GM12864 (cell line): Measurements from ENCODE around the gene EPHA3.

Experiments
- DNase-seq: peaks from one replicate; pipeline ENCODE4 v3.0.0-alpha.2; 2011; ENCODE audit warnings: low read depth
- H3K4me3 ChIP-seq: 2 replicates; pipeline ENCODE4 v1.5.1; 2011; ENCODE audit warnings: mild to moderate bottlenecking, low read depth, low read length, control low read depth
- TF ChIP-seq, protein P1 (sequence below): IDR thresholded peaks from 2 replicates; pipeline ENCODE4 v1.5.1; 2011; ENCODE audit warnings: low read depth, mild to moderate bottlenecking, moderate library complexity, low read length, control low read depth, inconsistent platforms; ENCODE audit errors: missing control alignments

Gene EPHA3

DNA sequence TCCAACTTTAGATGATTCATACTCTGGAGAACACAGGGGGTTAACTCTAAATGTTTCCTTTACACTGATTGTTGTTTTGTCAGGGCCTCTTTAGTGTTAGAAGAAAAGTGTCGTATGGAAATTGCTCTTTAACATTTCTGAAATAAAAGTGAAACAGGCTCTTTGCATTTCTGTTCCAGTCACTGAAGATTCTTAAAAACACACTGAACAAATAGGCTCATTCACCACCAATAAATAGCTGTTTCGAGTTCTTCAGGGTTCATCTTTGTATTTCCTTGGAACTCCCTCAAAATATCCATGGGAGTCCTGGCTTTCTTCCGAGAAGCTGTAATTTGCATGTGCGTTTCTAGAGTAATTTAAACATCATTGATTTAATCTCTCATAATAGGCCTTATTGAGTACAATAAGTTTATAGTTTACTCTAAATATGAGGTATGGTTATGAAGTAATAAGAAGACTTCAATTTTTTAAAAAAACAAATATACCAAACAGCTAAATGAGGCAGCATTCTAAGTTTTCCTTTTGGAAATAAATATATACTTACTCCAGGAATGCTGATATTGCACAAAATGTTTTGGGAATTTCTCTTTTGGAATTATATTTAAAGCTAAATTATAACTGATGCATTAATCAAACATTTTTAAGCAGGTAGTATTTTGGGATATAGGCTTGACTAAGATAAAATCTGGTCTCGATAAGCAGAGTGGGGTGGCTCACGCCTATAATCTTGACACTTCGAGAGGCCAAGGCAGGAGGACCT is 327.4 kb downstream of the EPHA3 start:
- no peak for DNase-seq
- TF ChIP-seq, protein P1, sequence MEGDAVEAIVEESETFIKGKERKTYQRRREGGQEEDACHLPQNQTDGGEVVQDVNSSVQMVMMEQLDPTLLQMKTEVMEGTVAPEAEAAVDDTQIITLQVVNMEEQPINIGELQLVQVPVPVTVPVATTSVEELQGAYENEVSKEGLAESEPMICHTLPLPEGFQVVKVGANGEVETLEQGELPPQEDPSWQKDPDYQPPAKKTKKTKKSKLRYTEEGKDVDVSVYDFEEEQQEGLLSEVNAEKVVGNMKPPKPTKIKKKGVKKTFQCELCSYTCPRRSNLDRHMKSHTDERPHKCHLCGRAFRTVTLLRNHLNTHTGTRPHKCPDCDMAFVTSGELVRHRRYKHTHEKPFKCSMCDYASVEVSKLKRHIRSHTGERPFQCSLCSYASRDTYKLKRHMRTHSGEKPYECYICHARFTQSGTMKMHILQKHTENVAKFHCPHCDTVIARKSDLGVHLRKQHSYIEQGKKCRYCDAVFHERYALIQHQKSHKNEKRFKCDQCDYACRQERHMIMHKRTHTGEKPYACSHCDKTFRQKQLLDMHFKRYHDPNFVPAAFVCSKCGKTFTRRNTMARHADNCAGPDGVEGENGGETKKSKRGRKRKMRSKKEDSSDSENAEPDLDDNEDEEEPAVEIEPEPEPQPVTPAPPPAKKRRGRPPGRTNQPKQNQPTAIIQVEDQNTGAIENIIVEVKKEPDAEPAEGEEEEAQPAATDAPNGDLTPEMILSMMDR: no peak
- no peak overlapping the region for H3K4me3 ChIP-seq

DNA sequence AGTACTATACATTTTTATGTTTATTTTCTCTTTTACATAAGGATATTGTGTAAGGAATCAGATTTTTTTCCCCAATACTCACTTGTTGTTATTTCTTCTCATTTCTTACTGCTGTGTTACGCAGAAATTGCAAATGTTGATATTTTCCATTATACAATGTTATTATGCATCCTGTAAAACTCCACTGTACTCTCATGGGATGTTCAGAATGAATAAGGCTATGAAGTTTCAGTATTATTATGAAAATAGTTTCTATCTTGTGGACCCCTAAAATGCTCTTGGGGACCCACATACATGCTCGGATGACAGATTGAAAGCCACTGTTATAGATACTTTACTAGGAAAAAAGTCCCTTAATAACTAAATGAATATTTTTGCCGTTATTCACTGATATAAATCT is 329.4 kb downstream of the EPHA3 start:
- no peak for DNase-seq
- no peak overlapping the region for H3K4me3 ChIP-seq
- TF ChIP-seq, protein P1: no peak

DNA sequence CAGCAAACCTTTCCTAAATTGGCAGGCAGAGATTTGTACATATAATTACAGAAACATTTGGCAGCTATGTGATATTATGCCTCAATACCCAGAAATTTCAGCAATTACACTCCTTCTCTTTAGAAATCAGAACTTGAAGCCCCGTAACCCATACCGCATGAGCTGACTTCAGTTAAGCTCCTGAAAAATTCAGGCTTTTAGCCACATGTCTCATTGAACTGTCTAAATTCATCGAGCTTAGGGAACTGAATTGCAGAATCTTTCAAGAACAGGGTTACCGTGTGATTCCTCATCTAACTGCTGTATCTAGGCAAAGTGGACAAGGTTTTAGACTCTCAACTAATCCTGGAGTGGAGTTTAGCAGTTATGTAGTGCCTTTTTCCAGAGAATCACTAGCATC is 333.0 kb downstream of the EPHA3 start:
- no peak for DNase-seq
- no peak overlapping the region for H3K4me3 ChIP-seq
- TF ChIP-seq, protein P1: no peak

DNA sequence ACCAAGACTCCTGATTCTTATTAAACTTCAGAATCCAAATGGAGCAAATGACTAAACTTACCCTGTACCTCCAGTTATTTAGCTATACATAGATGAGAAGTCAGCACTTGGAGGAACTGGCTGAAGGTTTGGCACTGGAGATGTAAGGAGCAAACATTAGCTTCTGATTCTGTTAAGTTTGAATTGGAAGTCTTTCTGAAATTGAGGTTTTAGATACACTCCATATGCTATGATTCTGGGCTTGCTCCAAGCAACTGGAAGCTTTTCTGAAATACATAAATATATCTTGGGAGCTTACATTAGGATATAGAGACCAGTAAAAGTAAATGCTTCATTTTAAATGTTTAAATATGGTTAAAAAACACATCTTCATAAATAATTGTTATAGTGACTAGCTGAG is 333.7 kb downstream of the EPHA3 start:
- no peak for DNase-seq
- TF ChIP-seq, protein P1: no peak

DNA sequence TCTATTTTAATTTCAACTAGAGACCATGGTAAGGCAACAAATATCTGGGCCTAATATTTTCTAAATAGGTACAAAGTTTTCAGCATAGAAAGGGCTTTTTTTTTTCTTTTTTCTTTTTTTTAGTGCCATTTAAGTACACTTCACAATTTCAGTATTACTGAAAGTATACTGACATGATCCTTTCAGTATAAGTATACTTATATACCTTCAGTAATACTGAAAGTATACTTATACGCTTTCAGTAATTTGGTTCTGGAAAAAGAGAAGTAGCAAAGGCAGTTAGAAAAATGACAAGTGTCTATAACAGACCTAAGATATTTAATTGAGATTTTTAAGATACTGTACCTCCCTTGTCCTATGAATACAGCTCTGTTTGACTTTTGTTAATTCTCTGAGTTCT is 339.2 kb downstream of the EPHA3 start:
- TF ChIP-seq, protein P1: no peak
- H3K4me3 ChIP-seq: no peak overlapping the region
- DNase-seq: no peak

More for the DNA sequence above, 333.7 kb downstream of the EPHA3 start:
- no peak overlapping the region for H3K4me3 ChIP-seq

DNA sequence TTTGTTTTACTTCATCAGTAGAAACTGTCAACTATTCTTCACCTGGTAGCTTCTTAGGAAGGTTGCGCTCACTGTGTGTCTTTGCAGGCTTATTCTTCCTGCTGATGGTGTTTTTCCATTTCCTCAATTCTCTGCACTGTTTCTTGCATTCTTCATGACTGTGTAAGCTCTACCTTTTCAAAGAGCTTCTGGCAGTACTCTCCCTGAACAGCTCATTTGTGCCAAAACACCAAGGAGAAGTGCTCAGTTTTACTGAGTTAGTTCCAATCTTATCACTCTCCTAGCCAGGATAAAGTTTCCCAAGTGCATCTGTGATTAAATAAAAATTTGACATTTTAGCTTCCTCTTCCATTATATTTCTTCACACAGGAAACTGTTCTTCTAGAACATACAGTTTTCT is 339.8 kb downstream of the EPHA3 start:
- no peak overlapping the region for H3K4me3 ChIP-seq
- TF ChIP-seq, protein P1: no peak

DNA sequence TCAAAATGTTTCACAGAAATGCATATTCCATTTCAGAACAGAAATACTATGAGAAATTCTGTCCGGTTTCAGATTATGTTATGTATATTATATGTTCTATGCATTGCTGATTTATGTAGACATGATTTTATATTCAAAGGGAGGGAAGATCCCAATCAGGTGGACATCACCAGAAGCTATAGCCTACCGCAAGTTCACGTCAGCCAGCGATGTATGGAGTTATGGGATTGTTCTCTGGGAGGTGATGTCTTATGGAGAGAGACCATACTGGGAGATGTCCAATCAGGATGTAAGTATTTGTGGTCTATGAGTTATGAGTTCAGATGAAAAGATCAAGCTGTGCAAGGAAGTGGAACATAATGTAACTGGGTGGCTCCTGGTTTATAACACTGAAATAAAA is 341.7 kb downstream of the EPHA3 start:
- DNase-seq: no peak
- H3K4me3 ChIP-seq: no peak overlapping the region
- TF ChIP-seq, protein P1: no peak

More for the DNA sequence above, 339.8 kb downstream of the EPHA3 start:
- no peak for DNase-seq
